C4-2B (cell line): ENCODE data around the gene ETV4.

Source experiments
- CTCF ChIP-seq: fragments of 450-650 bp; conservative IDR thresholded peaks from 2 replicates; pipeline ENCODE4 v1.5.1; 2017; ENCODE audit warnings: mild to moderate bottlenecking
- ZFX ChIP-seq: fragments of 450-650 bp; IDR thresholded peaks from 2 replicates; pipeline ENCODE4 v1.6.1; 2017

- TF ChIP-seq CTCF (no peak), ZFX (no peak)
These were observed 16.9 kb downstream of the ETV4 start for GRCh38 chr17:43528988-43529814.
